RWPE2 (cell line): ENCODE data around the gene PTPRM.

ENCODE experiments used
- ATAC-seq: fragments of 200-7000 bp; cut with Tn5 transposase; 3 replicates; pipeline ENCODE4 v1.9.1; 2021; ENCODE audit warnings: low read depth
- DNase-seq: peaks from one replicate; pipeline ENCODE4 v3.0.0-alpha.2; 2020; ENCODE audit warnings: low spot score
- H3K27ac ChIP-seq: fragments of 450-650 bp; 2 replicates; pipeline ENCODE4 v1.5.1; 2017; ENCODE audit warnings: mild to moderate bottlenecking; ENCODE audit not compliant: poor library complexity, severe bottlenecking
- H3K27me3 ChIP-seq: fragments of 250-450 bp; sonication (Bioruptor Pico); 2 replicates; pipeline ENCODE4 v1.5.1; 2021; ENCODE audit warnings: mild to moderate bottlenecking, moderate library complexity; ENCODE audit not compliant: insufficient read depth, poor library complexity, severe bottlenecking
- H3K36me3 ChIP-seq: fragments of 250-450 bp; sonication (Bioruptor Pico); 2 replicates; pipeline ENCODE4 v1.5.1; 2020; ENCODE audit warnings: low read depth, mild to moderate bottlenecking, moderate library complexity
- H3K4me1 ChIP-seq: fragments of 250-450 bp; sonication (Bioruptor Pico); 2 replicates; pipeline ENCODE4 v1.5.1; 2021; ENCODE audit warnings: mild to moderate bottlenecking, moderate library complexity; ENCODE audit not compliant: insufficient read depth, poor library complexity, severe bottlenecking
- H3K4me3 ChIP-seq: fragments of 250-450 bp; sonication (Bioruptor Pico); 2 replicates; pipeline ENCODE4 v1.5.1; 2021; ENCODE audit warnings: mild to moderate bottlenecking, moderate library complexity; ENCODE audit not compliant: severe bottlenecking
- H3K9me3 ChIP-seq: fragments of 250-450 bp; sonication (Bioruptor Pico); 2 replicates; pipeline ENCODE4 v1.5.1; 2021; ENCODE audit warnings: mild to moderate bottlenecking, moderate library complexity; ENCODE audit not compliant: severe bottlenecking
- CTCF ChIP-seq: fragments of 450-650 bp; IDR thresholded peaks from one replicate; pipeline ENCODE4 v1.5.1; 2017; ENCODE audit warnings: mild to moderate bottlenecking, moderate library complexity; ENCODE audit not compliant: poor library complexity, severe bottlenecking

Gene PTPRM

GRCh38 chr18:7926526-7926925 is 359.4 kb downstream of the PTPRM start:
- ATAC-seq (no peak), DNase-seq (no peak)
- H3K9me3 ChIP-seq = no peaks in the 10 kb centered on the region
- no peaks in the 10 kb centered on the region for H3K27me3 ChIP-seq
- no peaks in the 10 kb centered on the region for H3K36me3 ChIP-seq
- no peak overlapping the region for H3K27ac ChIP-seq
- peaks cover 23% of the 10 kb centered on the region for H3K4me1 ChIP-seq
- H3K4me3 ChIP-seq = no peak overlapping the region
- no peak for TF ChIP-seq CTCF

DNA sequence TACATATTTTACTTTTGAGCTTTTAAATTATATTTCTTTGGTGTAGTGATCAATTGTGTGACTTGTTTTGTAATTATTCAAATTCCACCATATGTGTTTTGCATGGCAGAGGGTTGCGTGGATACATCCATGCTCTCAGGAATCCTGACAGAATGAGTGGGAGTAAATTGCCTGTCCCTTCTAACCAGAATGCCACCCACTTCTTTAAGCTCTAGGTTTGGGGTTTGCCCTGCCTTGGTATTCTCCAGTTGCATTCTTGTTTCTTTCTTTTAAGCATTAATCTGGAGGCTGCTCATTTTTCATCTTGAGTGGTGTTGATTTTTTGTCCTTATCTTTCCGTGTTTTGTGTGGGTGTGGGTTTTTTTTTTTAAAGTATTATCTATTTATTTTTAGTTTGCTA is 360.0 kb downstream of the PTPRM start:
- Histone ChIP-seq H3K27me3 (no peaks in the 10 kb centered on the region), H3K9me3 (no peaks in the 10 kb centered on the region), H3K4me3 (no peak overlapping the region), H3K27ac (no peak overlapping the region), H3K4me1 (peaks cover 17% of the 10 kb centered on the region), H3K36me3 (no peaks in the 10 kb centered on the region)
- no peak for TF ChIP-seq CTCF
- DNase-seq = no peak
- ATAC-seq = no peak

GRCh38 chr18:7931763-7932162 is 364.6 kb downstream of the PTPRM start:
- no peak for TF ChIP-seq CTCF
- Histone ChIP-seq H3K27ac (no peak overlapping the region), H3K4me3 (no peak overlapping the region), H3K9me3 (no peaks in the 10 kb centered on the region), H3K27me3 (no peaks in the 10 kb centered on the region), H3K36me3 (no peaks in the 10 kb centered on the region), H3K4me1 (no peaks in the 10 kb centered on the region)
- DNase-seq = no peak
- no peak for ATAC-seq

GRCh38 chr18:7937268-7937667 is 370.2 kb downstream of the PTPRM start:
- no peak for ATAC-seq
- no peaks in the 10 kb centered on the region for H3K27me3 ChIP-seq
- H3K36me3 ChIP-seq = no peaks in the 10 kb centered on the region
- H3K9me3 ChIP-seq = no peaks in the 10 kb centered on the region
- no peak for DNase-seq
- no peak for TF ChIP-seq CTCF
- H3K27ac ChIP-seq = no peak overlapping the region
- H3K4me1 ChIP-seq = peaks cover 12% of the 10 kb centered on the region
- no peak overlapping the region for H3K4me3 ChIP-seq

- TF ChIP-seq CTCF = no peak
- Histone ChIP-seq H3K9me3 (no peaks in the 10 kb centered on the region), H3K4me1 (peaks cover 12% of the 10 kb centered on the region), H3K27me3 (no peaks in the 10 kb centered on the region), H3K36me3 (no peaks in the 10 kb centered on the region), H3K4me3 (no peak overlapping the region), H3K27ac (no peak overlapping the region)
- DNase-seq (no peak), ATAC-seq (no peak)
Observed at GRCh38 chr18:7939521-7939920, 372.4 kb downstream of the PTPRM start.
